NCI-H748 (cell line): ENCODE data around the gene SEC16A.
"Not testable (repeated sequence)": the region's sequence is repeated elsewhere in the genome, so short reads cannot be mapped to it uniquely, and the experiment has no call there.

Experiments used
- DNase-seq: peaks from one replicate; lab custom pipeline; 2025; ENCODE audit not compliant: unreplicated experiment; lab: John Stamatoyannopoulos, UW

The SEC16A gene

GRCh38 chr9:136441681-136442245 is 41.1 kb downstream of the SEC16A start:
- no peak for DNase-seq

- DNase-seq = no peak
Observed at GRCh38 chr9:136441191-136441680, 41.6 kb downstream of the SEC16A start.

DNA sequence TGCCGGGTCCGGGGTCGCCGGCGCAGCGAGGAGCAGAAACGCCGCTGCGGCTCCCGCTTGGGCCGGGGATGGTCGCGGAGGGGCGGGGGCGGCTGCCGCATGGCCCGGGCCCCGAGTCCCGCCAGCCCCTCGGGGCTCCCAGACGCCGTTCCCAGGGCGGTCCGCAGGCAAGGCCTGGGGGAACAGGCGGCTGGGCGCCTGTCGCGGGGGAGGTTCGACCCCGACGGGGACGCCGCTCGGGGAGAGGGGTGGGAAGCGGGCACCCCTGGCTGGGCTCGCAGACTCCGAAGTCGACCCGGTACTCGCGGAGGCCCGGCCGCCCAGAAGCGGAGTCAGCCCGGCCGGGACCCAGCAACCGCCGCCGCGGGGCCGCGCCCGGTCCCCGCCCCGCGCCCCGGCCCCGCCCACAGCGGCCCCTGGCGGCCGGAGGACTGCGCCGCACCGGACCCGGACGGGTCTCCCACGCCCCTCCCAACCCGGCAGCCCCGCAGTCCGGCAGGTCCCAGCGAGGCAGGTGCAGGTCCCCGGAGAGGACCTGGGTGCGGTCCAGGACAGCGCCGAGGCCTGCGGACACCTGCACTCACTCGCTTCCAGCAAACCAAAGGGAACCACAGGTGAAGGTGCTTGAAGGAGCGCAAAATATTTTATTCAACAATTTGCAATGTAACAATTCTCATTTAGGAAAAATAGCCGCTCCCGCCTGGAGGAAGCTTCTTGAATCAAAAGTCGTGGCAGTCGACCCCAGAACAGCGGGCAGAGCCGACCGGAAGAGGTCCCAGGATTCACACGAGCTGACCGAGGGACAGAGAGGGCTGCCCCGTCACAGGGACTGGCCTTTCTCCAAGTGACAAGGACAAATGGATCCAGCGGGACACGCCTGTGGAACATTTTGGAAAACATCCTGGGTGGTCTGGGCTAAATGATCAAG is 43.1 kb downstream of the SEC16A start, which contains the start of gene INPP5E:
Gene INPP5E, minus strand, starts transcription at position 365 of the 928 bp plus-strand sequence. CDS start 426 bp downstream, outside the sequence.
- peak; percentile 79 for DNase-seq

GRCh38 chr9:136438548-136439480 is 44.0 kb downstream of the SEC16A start:
- peak; percentile 55 for DNase-seq

DNA sequence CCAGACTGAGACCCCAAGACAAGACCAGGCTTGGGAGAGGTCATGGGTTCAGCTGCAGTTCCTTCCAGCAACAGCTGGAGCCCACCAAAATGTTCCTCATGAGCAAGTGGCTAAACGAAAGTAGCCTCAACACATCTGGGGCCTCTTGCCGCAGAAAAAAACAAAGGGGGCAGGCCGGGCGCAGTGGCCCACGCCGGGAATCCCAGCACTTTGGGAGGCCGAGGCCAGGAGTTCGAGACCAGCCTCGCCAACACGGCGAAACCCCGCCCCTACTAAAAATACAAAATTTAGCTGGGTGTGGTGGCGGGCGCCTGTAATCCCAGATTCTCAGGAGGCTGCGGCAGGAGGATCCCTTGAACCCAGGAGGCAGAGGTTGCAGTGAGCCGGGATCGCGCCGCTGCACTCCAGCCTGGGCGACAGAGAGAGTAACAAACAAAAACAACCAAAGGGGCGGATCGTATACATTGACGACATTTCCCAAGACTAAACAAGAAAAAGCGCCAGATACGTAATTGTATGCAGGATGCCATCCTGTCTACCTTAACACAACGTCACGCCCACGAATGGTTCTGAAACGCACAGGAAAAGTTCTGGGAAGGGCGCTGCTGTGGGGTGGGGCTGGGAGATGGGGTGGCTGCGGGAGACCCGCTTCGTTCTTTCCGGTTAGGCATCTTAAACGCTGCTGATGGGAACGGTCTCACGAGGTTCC is 44.8 kb downstream of the SEC16A start:
- no peak for DNase-seq

GRCh38 chr9:136437430-136437829 is 45.4 kb downstream of the SEC16A start:
- DNase-seq = no peak

DNA sequence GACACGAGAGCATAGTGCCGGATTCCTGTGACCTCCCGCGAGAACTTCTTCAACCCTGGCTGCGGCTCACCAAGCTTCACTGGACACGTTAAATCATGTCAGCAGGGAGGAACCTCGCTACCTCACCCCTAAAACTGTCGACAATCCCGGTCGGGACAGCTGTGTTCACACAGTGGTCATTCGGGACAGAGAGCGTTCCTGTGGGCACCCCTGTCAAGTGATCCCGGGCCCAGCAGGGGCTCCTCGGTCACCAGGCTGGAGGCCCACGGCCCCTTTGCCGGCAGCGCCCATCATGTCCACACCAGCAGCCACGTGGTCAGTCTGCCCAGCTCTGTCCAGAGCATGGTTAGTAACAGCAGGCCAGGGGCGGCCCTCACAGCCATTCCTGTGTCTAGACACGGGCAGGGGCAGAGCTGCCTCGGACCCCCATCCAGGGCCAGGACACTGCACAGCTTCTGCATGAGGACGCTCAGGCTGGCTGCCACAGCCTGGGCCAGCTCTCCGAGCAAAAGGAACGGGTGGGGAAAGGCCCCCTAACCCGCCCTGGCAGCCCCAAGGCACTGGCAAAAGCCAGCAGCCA is 46.7 kb downstream of the SEC16A start:
- no peak for DNase-seq

GRCh38 chr9:136434580-136435169 is 48.2 kb downstream of the SEC16A start:
- no peak for DNase-seq

- DNase-seq = no peak
Observed at GRCh38 chr9:136433849-136434579, 48.8 kb downstream of the SEC16A start.

DNA sequence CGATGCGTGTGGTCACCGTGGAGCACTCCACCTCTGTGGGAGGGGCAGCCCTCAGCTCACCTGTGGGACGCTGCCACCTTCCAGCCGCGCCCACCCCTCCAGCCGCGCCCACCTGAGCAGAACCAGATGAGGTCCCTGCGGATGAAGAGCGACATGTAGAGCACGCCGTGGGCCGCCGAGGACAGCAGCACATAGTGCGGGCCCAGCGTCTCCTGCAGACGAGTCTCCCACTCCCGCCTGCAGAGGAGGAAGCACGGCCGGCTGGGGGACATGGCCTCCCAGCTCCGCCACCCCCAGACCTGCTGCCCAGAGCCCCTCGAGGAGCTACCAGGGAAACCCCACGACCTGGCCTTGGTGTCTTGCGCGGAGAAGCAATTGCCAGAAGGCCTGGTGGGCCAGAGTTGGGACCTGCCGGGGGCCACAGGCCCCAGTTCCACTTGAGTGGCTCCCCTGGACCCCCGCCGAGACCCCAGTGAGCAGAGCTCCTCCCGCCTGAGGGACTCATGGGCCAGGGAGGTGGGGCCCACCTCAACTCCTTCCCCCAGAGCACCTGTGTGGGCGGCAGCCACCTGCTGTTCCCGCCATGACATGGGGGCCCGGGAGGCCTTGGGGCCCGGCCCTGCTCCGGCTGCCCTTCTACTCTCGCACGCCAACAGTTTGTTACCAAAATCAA is 49.7 kb downstream of the SEC16A start:
- no peak for DNase-seq

GRCh38 chr9:136432591-136432990 is 50.2 kb downstream of the SEC16A start:
- DNase-seq = no peak

DNA sequence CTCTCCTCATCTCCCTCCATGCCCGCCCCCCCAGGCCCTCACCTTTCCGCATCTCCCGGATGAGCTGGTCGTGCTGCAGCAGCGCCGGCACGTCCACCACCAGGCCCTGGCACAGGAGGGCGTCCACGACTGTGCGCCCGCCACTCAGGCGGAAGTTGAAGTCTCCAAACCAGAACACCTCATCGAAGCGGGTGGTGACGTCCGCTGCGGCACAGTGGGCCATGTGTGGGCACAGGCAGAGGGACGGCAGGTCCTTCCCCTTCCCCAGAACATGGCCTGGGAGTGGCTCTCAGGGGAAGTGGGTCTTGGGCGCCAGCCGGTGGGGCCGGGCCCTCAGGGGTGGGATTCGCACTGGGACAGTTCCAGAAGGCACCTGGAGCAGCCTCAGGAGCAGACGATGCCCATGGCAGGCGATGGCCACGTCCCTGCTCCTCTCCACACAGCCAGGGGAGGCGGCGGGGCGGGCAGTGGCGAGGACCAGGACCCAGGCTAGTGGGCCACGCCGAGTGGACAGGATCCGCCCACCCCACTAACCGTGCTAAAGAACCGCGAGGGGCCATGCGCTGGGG is 51.0 kb downstream of the SEC16A start:
- DNase-seq = no peak

DNA sequence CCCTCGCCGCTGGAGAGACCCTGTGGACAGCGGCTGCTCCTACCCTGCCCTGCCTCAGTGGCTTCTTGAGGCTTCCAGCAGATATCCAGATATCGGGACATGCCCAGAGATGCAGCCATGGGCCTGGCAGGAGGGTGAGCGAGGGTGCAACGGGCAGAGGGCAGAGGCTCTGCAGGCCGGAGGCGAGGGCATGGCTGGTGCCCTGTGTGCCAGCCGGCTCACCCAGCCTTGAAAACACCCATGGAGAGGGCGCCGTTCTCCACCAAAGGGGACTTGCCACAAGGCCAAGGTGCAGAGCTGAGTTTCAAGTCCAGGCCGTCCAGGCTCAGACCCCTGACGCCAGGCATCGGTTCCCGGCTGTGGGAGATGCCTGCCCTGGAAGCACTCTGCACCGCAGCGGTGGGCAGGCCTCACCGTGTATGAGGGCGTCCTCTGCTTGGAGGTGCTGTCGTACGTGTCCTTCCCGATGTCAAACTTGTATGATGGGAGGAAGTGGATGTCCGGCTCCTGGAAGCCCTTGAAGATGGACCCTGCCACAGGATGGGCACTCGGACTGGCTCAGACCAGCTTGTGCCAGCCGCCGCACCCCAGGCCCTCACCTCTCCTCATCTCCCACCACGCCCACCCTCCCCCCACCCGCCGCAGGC is 52.1 kb downstream of the SEC16A start:
- DNase-seq = no peak

DNA sequence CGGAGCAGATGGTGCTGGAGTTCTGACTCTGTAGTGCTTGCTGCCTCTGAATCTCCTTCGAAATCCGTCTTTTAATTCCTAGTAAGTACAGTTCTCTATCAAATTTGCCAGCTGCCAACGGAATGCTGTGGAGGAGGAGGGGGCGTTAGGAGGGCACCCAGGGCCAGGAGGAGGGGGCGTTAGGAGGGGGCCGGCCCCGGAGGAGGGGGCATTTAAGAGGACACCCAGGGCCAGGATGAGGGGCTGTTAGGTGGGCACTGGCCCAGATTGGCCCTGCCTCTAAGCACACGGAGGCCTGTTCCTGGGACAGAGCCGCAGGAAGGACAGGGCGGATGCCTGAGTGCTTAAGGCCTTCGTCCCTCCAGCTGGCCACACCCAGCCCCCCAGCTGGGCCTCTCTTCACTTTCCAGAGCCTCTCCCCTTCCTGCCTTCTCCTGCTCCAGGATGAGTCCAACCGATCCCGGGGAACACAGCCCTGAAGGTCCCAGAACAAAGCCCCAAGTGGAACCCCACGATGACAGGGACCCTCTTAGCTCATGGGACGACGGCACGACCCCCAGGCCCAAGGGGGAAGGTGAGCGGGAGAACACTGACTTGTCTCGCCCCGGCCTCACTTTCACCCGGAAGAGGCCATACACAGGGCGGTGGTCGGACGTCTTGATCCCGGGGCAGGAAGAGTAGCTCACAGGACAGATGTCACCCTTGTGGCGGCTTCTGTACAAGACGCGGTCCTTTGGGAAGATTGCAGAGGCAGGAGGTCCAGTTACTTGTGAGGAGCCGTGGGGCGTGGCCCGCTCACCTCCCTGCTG is 53.0 kb downstream of the SEC16A start:
- no peak for DNase-seq

DNA sequence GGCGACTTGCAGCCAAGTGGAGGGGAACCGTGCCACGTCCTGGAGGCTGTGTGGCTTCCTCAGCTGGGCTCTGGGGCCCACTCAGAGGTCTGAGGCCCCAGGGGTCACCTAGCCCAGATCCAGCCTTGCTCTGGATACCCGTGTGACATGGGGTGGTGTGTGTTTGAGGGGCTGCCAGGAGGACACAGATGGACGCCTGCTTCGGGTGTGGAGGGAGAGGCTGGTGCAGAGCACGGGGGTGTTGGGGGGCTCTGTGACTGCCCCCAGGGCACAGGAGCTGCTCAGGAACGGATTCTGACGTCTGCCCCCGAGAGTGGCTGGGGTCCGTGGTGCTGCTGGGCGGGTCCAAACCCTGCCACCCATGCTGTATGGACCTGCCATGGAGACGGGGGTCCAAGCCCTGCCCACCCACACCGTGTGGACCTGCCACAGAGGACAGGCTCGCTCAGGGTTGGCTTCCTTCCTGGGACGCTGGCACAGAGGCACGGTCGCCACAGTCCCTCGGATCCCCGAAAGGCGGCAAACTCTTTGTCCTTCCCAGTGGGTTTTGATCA is 53.7 kb downstream of the SEC16A start:
- DNase-seq = no peak

DNA sequence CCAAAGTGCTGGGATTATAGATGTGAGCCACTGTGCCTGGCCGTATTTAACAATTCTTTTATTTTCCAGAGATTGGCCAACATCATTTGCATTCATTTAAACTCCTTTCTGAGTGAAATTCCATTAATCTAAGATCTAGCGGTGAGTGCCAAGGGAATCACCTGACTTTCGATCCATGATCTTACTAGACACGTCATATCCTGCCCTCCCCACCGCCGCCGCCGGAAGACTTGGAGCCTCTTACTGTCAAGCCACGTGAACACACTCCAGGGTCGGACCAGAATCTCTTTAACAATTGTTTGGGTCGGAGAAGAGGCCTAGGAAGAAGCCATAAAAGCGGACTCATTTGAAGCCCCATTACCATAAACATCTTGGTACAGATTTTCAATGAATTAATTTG is 56.1 kb downstream of the SEC16A start:
- DNase-seq = no peak

GRCh38 chr9:136425367-136425766 is 57.5 kb downstream of the SEC16A start:
- DNase-seq = not testable (repeated sequence)
